ENCODE results near the gene MSH4.

MSH4 gene

DNA sequence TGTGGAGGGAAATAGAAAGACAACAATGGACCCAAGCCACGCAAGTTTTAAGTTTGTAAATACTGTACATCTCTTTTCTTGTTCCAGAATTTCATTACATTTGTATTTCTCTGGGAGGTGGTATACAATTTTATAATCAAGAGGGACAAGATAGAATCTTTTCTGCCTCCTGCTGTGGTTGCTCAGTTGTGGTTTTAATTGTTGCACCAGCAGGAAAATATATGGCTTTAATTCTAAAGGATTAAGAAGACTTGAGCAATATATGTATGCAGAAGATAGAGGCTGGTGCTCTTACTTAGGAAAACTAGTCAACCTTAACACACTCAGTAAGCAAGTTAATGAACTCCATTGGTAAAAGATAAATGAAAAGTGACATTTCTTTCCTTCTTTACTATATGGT lies 155.3 kb downstream of the MSH4 start:
- no peak for DNase-seq

DNA sequence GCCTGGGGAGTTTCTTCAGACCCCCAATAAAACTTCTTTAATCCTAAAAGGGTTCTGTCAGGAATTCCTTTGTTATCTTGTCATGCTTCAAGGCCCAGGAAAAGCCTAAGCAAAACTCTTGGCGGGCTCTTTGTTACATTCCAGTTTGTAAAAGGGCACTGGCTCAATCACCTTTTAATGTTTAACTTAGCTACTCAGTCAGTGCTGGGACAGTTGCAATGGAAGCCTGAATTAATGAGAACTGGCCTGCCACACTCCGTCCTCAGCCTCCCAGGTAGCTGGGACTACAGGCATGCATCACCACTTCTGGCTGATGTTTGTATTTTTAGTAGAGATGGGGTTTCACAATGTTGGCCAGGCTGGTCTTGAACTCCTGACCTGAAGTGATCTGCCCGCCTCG lies 156.8 kb downstream of the MSH4 start:
- no peak for DNase-seq

DNA sequence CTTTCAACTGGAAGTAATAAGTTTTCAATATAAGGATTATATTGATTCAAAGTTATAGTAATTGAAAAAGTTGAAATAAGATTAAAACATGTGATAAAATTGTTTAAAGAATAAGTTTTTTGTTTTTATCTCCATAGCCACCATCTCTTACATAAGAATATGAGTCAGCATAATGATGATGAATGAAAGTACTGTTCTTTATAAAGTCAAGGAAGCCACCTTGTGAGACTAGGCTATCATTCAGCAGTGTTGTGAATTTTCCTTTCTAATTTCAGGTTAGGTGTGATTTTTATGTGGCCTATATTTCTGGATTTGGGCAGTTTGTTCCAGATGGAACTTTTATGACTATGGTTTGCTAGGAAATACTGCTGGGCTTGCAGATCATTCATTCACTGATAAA lies 157.9 kb downstream of the MSH4 start:
- no peak for DNase-seq
